ENCODE data around the gene MMD2. TPM values are rescaled to one million over a fixed set of nuclear protein-coding genes. Genes with fewer than 3 reads are reported as not detected.

MMD2 gene
- total RNA-seq, 1 experiment from 2014 or later, result not detected

GRCh38 chr7:4911111-4911828, 47.7 kb downstream of the MMD2 start:
- H3K4me3 ChIP-seq (ENCODE audit: low read length), result no peak overlapping the region
- H3K9me2 ChIP-seq (replicated peaks; ENCODE audit: low read length), result no peaks in the 10 kb centered on the region
- no peak overlapping the region for H3K27ac ChIP-seq (ENCODE audit: low read length)
- no peaks in the 10 kb centered on the region; the same call in 1 of the 2 replicates for H3K27me3 ChIP-seq (ENCODE audit: low read length)
- no peaks in the 10 kb centered on the region for H3K4me1 ChIP-seq (ENCODE audit: insufficient read depth, low read length)
- no peak overlapping the region for H3K9ac ChIP-seq (ENCODE audit: low read length)
- no peak for TF ChIP-seq EZH2phosphoT487 (IDR thresholded peaks at IDR 0.05; ENCODE audit: borderline replicate concordance, low read length)
- no peak for TF ChIP-seq EZH2 (IDR thresholded peaks at IDR 0.05; ENCODE audit: low read length, unreplicated experiment)
- no peak for TF ChIP-seq CTCF (conservative IDR thresholded peaks at IDR 0.05; ENCODE audit: low read depth, low read length)
- intact Hi-C loops (cut with micrococcal nuclease), result no loop called here
- no peaks in the 10 kb centered on the region for H3K79me2 ChIP-seq (ENCODE audit: low read length)
- no peaks in the 10 kb centered on the region for H3F3A ChIP-seq (ENCODE audit: low read length, unreplicated experiment)
- no TSS peak for BruUV-seq (replicated peaks)
- no peaks in the 10 kb centered on the region for H3K9me3 ChIP-seq (ENCODE audit: low read length)
- no peaks in the 10 kb centered on the region for H4K20me1 ChIP-seq (ENCODE audit: low read length)
- DNase-seq (no peak), ATAC-seq (no peak)
- CTCF ChIA-PET, result interaction anchor here (0.6 kb wide), 1 partner anchor 117 kb away, joined by 3 read pairs; no protein-coding TSS in a partner anchor
- no peaks in the 10 kb centered on the region for H3K36me3 ChIP-seq (ENCODE audit: low read depth, low read length)
- H2AFZ ChIP-seq (ENCODE audit: low read length), result no peak overlapping the region
- POLR2A ChIA-PET (ENCODE audit: unreplicated experiment), result no interaction called here
- no peak overlapping the region for H3K4me2 ChIP-seq (ENCODE audit: low read length)

DNA sequence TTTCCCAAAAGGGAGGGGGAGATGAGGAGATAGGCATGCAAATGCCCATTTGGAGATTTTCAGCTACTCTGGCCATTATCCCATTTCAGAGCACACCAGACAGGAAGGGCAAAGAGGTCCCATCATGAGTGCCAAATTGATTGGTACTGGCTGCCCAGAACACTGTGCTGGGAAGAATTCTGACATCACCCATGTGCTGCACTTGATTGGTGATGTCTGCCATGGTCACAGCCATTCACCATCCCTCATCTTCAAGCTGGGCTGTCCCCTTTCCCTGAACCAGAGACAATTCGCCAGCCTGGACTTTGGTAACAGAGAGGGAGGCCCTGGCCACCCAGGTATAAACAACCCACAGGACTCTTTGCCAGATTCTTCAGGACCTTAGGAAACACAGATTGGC, 52.3 kb downstream of the MMD2 start:
- no peaks in the 10 kb centered on the region for H3K79me2 ChIP-seq (ENCODE audit: low read length)
- intact Hi-C loops (cut with micrococcal nuclease), result no loop called here
- ChIA-PET POLR2A (ENCODE audit: unreplicated experiment) (no interaction called here), CTCF (interaction anchor here (0.7 kb wide), 1 partner anchor 57 kb away, joined by 3 read pairs; no protein-coding TSS in a partner anchor)
- H3K9me3 ChIP-seq (ENCODE audit: low read length), result no peaks in the 10 kb centered on the region
- H3K4me2 ChIP-seq (ENCODE audit: low read length), result no peak overlapping the region
- no peaks in the 10 kb centered on the region for H3K9me2 ChIP-seq (replicated peaks; ENCODE audit: low read length)
- no peaks in the 10 kb centered on the region for H4K20me1 ChIP-seq (ENCODE audit: low read length)
- TF ChIP-seq EZH2phosphoT487 (IDR thresholded peaks at IDR 0.05; ENCODE audit: borderline replicate concordance, low read length), result no peak
- TF ChIP-seq CTCF (conservative IDR thresholded peaks at IDR 0.05; ENCODE audit: low read depth, low read length), result no peak
- TF ChIP-seq EZH2 (IDR thresholded peaks at IDR 0.05; ENCODE audit: low read length, unreplicated experiment), result no peak
- ATAC-seq (no peak), DNase-seq (no peak)
- H3K4me1 ChIP-seq (ENCODE audit: insufficient read depth, low read length), result no peaks in the 10 kb centered on the region
- no peak overlapping the region for H3K4me3 ChIP-seq (ENCODE audit: low read length)
- H3K9ac ChIP-seq (ENCODE audit: low read length), result no peak overlapping the region
- H3K27me3 ChIP-seq (ENCODE audit: low read length), result peaks cover 5% of the 10 kb centered on the region; the same call in 1 of the 2 replicates
- H3F3A ChIP-seq (ENCODE audit: low read length, unreplicated experiment), result no peaks in the 10 kb centered on the region
- BruUV-seq (replicated peaks), result no TSS peak
- H3K36me3 ChIP-seq (ENCODE audit: low read depth, low read length), result no peaks in the 10 kb centered on the region
- no peak overlapping the region for H3K27ac ChIP-seq (ENCODE audit: low read length)
- H2AFZ ChIP-seq (ENCODE audit: low read length), result no peak overlapping the region

- TF ChIP-seq EZH2 (IDR thresholded peaks at IDR 0.05; ENCODE audit: low read length, unreplicated experiment), result no peak
- TF ChIP-seq EZH2phosphoT487 (IDR thresholded peaks at IDR 0.05; ENCODE audit: borderline replicate concordance, low read length), result no peak
- TF ChIP-seq CTCF (conservative IDR thresholded peaks at IDR 0.05; ENCODE audit: low read depth, low read length), result no peak
- Histone ChIP-seq H3K4me2 (ENCODE audit: low read length) (no peak overlapping the region), H3K79me2 (ENCODE audit: low read length) (no peaks in the 10 kb centered on the region), H4K20me1 (ENCODE audit: low read length) (no peaks in the 10 kb centered on the region), H3K36me3 (ENCODE audit: low read depth, low read length) (no peaks in the 10 kb centered on the region), H3K9me2 (replicated peaks; ENCODE audit: low read length) (no peaks in the 10 kb centered on the region), H2AFZ (ENCODE audit: low read length) (no peak overlapping the region), H3K9ac (ENCODE audit: low read length) (no peak overlapping the region), H3F3A (ENCODE audit: low read length, unreplicated experiment) (no peaks in the 10 kb centered on the region), H3K4me3 (ENCODE audit: low read length) (no peak overlapping the region), H3K27ac (ENCODE audit: low read length) (no peak overlapping the region), H3K27me3 (ENCODE audit: low read length) (peaks cover 10% of the 10 kb centered on the region), H3K9me3 (ENCODE audit: low read length) (no peaks in the 10 kb centered on the region), H3K4me1 (ENCODE audit: insufficient read depth, low read length) (no peaks in the 10 kb centered on the region)
- no peak for DNase-seq
- no TSS peak for BruUV-seq (replicated peaks)
- intact Hi-C loops (cut with micrococcal nuclease), result no loop called here
- no peak for ATAC-seq
- ChIA-PET POLR2A (ENCODE audit: unreplicated experiment) (no interaction called here), CTCF (no interaction called here)
These were observed 53.8 kb downstream of the MMD2 start for GRCh38 chr7:4905171-4905570.
